Measurements from ENCODE around the gene LMCD1. TPM values are rescaled to one million over a fixed set of nuclear protein-coding genes. Genes with fewer than 3 reads are reported as not detected.

LMCD1 gene
- total RNA-seq, 1 experiment from 2014 or later: 46.0 TPM

DNA sequence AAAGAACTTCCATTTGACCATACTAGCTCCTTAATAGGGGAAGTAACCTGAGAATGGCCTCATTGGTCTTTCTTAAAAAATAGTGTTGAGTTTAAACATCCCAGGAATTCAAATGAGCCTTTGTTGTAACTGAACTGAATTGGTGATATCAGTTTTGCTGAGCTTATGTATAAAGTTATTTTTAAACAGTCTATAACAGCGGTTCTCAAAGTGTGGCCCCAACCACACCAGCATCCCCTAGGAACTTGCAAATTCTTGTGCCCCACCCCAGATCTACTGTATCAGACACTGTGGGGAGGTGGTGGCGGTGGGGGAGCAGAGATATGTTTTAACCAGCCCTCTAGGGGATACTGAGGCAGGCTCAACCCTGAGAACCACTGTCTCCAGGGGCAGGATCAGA lies 57.0 kb downstream of the LMCD1 start:
- TF ChIP-seq, protein P1, sequence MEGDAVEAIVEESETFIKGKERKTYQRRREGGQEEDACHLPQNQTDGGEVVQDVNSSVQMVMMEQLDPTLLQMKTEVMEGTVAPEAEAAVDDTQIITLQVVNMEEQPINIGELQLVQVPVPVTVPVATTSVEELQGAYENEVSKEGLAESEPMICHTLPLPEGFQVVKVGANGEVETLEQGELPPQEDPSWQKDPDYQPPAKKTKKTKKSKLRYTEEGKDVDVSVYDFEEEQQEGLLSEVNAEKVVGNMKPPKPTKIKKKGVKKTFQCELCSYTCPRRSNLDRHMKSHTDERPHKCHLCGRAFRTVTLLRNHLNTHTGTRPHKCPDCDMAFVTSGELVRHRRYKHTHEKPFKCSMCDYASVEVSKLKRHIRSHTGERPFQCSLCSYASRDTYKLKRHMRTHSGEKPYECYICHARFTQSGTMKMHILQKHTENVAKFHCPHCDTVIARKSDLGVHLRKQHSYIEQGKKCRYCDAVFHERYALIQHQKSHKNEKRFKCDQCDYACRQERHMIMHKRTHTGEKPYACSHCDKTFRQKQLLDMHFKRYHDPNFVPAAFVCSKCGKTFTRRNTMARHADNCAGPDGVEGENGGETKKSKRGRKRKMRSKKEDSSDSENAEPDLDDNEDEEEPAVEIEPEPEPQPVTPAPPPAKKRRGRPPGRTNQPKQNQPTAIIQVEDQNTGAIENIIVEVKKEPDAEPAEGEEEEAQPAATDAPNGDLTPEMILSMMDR (IDR thresholded peaks at IDR 0.05; ENCODE audit: unreplicated experiment): no peak
- Mint-ChIP-seq H3K9me3 (ENCODE audit: low read depth, unreplicated experiment) (no peaks in the 10 kb centered on the region), H3K27ac (ENCODE audit: unreplicated experiment) (no peak overlapping the region), H3K27me3 (ENCODE audit: unreplicated experiment) (no peaks in the 10 kb centered on the region), H3K4me3 (ENCODE audit: low read depth, unreplicated experiment) (no peak overlapping the region), H3K4me1 (ENCODE audit: low read depth, unreplicated experiment) (no peaks in the 10 kb centered on the region), H3K36me3 (ENCODE audit: insufficient read depth, unreplicated experiment) (no peaks in the 10 kb centered on the region)
- intact Hi-C loops (cut with micrococcal nuclease; ENCODE audit: unreplicated experiment): no loop called here
- BruUV-seq (replicated peaks): no TSS peak
- CTCF ChIA-PET: no interaction called here
- DNase-seq: no peak

DNA sequence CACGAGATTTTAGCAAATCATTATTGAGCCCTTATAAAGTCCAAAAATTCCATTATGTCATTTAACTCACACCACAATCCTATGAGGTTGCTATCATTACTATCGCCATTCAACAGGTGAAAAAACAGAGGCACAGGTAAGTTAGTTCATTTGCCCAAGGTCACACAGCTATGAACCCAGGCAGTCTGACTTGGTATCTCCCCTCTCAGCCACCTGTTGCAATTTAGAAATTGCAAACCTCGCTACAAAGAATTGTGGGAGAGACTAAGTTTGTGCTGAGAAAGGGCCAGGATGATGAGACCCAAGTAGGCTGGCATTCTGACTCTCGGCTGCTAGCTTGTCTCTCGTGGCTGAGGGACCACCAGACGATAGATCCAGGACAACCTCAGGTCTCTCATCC lies 57.7 kb downstream of the LMCD1 start:
- BruUV-seq (replicated peaks): no TSS peak
- TF ChIP-seq, protein P1 (IDR thresholded peaks at IDR 0.05; ENCODE audit: unreplicated experiment): no peak

DNA sequence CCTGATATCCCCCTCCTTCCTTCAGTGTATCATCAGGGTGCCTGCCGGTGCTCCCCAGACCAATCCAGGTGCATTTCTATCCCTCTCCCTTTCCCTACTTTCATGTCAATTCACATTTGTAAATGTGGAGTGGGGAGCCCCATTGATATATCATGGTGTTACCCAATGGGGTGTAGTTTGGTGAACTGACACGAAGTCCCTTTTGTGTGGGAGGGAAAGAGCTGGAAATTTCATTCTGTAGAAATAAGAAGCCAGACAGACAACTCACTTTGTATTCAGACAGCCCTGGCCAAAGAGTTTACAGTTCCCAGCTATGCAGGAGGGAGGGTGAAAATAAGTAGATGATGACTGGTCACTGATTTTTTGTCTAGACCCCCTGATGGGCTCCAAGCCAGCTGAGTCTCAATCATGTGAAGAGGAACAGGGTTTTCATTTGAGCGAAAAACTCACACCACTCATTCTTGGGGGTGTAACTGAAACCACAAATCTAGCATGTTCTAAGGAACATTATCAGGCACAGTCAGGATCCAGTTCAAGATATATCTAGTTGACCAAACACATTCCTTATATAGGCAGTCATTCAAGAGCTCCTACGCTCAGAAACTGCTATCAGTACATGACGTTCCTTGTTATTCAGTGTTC lies 58.9 kb downstream of the LMCD1 start:
- no TSS peak for BruUV-seq (replicated peaks)
- CTCF ChIA-PET: no interaction called here
- TF ChIP-seq, protein P1 (IDR thresholded peaks at IDR 0.05; ENCODE audit: unreplicated experiment): no peak
- intact Hi-C loops (cut with micrococcal nuclease; ENCODE audit: unreplicated experiment): no loop called here
- Mint-ChIP-seq H3K4me3 (ENCODE audit: low read depth, unreplicated experiment) (no peak overlapping the region), H3K27ac (ENCODE audit: unreplicated experiment) (no peak overlapping the region), H3K27me3 (ENCODE audit: unreplicated experiment) (no peaks in the 10 kb centered on the region), H3K36me3 (ENCODE audit: insufficient read depth, unreplicated experiment) (no peaks in the 10 kb centered on the region), H3K4me1 (ENCODE audit: low read depth, unreplicated experiment) (no peaks in the 10 kb centered on the region), H3K9me3 (ENCODE audit: low read depth, unreplicated experiment) (no peaks in the 10 kb centered on the region)
- no peak for DNase-seq

More for the DNA sequence above, 57.7 kb downstream of the LMCD1 start:
- Mint-ChIP-seq H3K36me3 (ENCODE audit: insufficient read depth, unreplicated experiment) (no peaks in the 10 kb centered on the region), H3K4me3 (ENCODE audit: low read depth, unreplicated experiment) (no peak overlapping the region), H3K27me3 (ENCODE audit: unreplicated experiment) (no peaks in the 10 kb centered on the region), H3K9me3 (ENCODE audit: low read depth, unreplicated experiment) (no peaks in the 10 kb centered on the region), H3K4me1 (ENCODE audit: low read depth, unreplicated experiment) (no peaks in the 10 kb centered on the region), H3K27ac (ENCODE audit: unreplicated experiment) (no peak overlapping the region)
- no peak for DNase-seq
- CTCF ChIA-PET: no interaction called here
- intact Hi-C loops (cut with micrococcal nuclease; ENCODE audit: unreplicated experiment): no loop called here

DNA sequence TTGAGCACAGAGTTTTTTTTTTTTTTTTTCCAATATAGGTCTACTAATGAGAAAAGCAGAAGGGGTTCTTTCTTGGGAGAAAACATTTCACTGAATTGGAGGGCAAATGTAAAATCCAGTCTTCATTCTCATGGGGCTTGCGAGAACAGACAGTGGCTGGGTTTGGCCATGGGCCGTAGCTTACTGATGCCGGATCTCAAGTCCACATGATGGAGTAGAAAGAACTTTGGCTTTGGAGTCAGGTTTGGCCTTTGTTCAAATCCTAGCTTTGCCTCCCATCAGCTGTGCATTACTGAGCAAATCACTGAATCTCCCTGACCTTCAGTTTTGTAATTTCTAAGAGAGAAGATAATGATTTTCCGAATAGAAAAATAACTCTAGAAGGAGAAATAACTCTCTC lies 59.7 kb downstream of the LMCD1 start:
- Mint-ChIP-seq H3K27ac (ENCODE audit: unreplicated experiment) (no peak overlapping the region), H3K9me3 (ENCODE audit: low read depth, unreplicated experiment) (no peaks in the 10 kb centered on the region), H3K4me1 (ENCODE audit: low read depth, unreplicated experiment) (no peaks in the 10 kb centered on the region), H3K4me3 (ENCODE audit: low read depth, unreplicated experiment) (no peak overlapping the region), H3K27me3 (ENCODE audit: unreplicated experiment) (no peaks in the 10 kb centered on the region), H3K36me3 (ENCODE audit: insufficient read depth, unreplicated experiment) (no peaks in the 10 kb centered on the region)
- intact Hi-C loops (cut with micrococcal nuclease; ENCODE audit: unreplicated experiment): no loop called here
- CTCF ChIA-PET: interaction anchor here (0.8 kb wide), 1 partner anchor 13 kb away, joined by 3 read pairs; no protein-coding TSS in a partner anchor
- TF ChIP-seq, protein P1 (IDR thresholded peaks at IDR 0.05; ENCODE audit: unreplicated experiment): no peak
- no TSS peak for BruUV-seq (replicated peaks)
- no peak for DNase-seq
